Heart right ventricle (tissue), 16 donors: ENCODE data around the gene SUGCT. TPM values are rescaled to one million over a fixed set of nuclear protein-coding genes. Genes with fewer than 3 reads are reported as not detected.

Source experiments
- ATAC-seq, 8 donors: fragments of 200-7000 bp; cut with Tn5 transposase; one replicate each; pipeline ENCODE4 v1.9.1; 2020; ENCODE audit warnings: mild to moderate bottlenecking in 8 of 8, moderate library complexity in 8 of 8, moderate number of reproducible peaks in 1 of 8
- DNase-seq, 2 donors: peaks; one replicate each; pipeline ENCODE4 v3.0.0-alpha.2; 2020
- H3K27ac ChIP-seq, 10 donors: fragments of 200-600 bp; sonication (generic) in 2 of 10; one replicate each; pipeline versions ENCODE4 v1.5.0 to v1.8.0; 2020 to 2022; ENCODE audit warnings: mild to moderate bottlenecking in 3 of 10
- H3K27me3 ChIP-seq, 7 donors: fragments of 200-600 bp; one replicate each; pipeline ENCODE4 v1.8.0; 2021 to 2022; ENCODE audit warnings: mild to moderate bottlenecking in 2 of 7
- H3K36me3 ChIP-seq, 9 donors: fragments of 200-600 bp; sonication (generic) in 1 of 9; one replicate each; pipeline versions ENCODE4 v1.5.0 to v1.8.0; 2020 to 2022; ENCODE audit warnings: mild to moderate bottlenecking in 2 of 9
- H3K4me1 ChIP-seq, 9 donors: fragments of 200-600 bp; sonication (generic) in 1 of 9; one replicate each; pipeline versions ENCODE4 v1.5.0 to v1.8.0; 2020 to 2022; ENCODE audit warnings: mild to moderate bottlenecking in 4 of 9
- H3K4me3 ChIP-seq, 10 donors: fragments of 200-600 bp; sonication (generic) in 2 of 10; one replicate each; pipeline versions ENCODE4 v1.5.0 to v1.8.0; 2020 to 2022; ENCODE audit warnings: mild to moderate bottlenecking in 7 of 10, moderate library complexity in 2 of 10
- H3K9me3 ChIP-seq, 11 donors: fragments of 200-600 bp in 10 of 11; sonication (generic) in 2 of 11; one replicate each; pipeline versions ENCODE4 v1.5.0 to v1.8.0; 2013 to 2022; ENCODE audit warnings: mild to moderate bottlenecking in 2 of 11, control low read depth in 1 of 11, moderate library complexity in 1 of 11
- CTCF ChIP-seq, 9 donors: fragments of 200-600 bp; sonication (generic) in 2 of 9; IDR thresholded peaks; one replicate each; pipeline versions ENCODE4 v1.5.0 to v1.8.0; 2021 to 2022; ENCODE audit warnings: antibody characterized with exemption in 9 of 9, mild to moderate bottlenecking in 5 of 9, moderate library complexity in 1 of 9
- WGBS, 2 donors: extraction: QIAGEN DNeasy Blood & Tissue Kit; methylation state at CpG; one replicate each; pipeline ENCODE4 v1.1.7; 2013; ENCODE audit warnings: inconsistent platforms in 1 of 2; 5-methylcytosine and 5-hydroxymethylcytosine counted together
- intact Hi-C, 10 donors: fragments of 100-400 bp; cut with DNase I; formaldehyde crosslinking; loops; one replicate each; pipeline versions ENCODE4 v1.11.1 to v1.14.2; 2022
- polyA plus RNA-seq, 2 donors: library from polyadenylated mRNA; stranded (reverse); fragments of 200-250 nt; gene quantifications; one replicate each; pipeline ENCODE4 v1.2.3, GENCODE V29; 2013
- total RNA-seq, 10 donors: library from RNA; stranded (reverse); fragmentation: NEBNext Ultra II Directional in 3 of 10; extraction: Animal tissue kit (Norgen Biotek cat#: 25700) in 3 of 10; gene quantifications; one replicate each; pipeline versions ENCODE4 v1.2.1 to v1.2.4, GENCODE V29; 2021 to 2023
- donor health status: Arrhythmogenic right ventricular cardiomyopathy.
- donor health status: ischemic (EF 13 %, LVEDD 7.1; RV severe dilation, severe dysfunction).
- donor health status: healthy with polysubstance abuse.
- donor health status: DM: no; HTN: yes; CAD: no.
- donor health status: DM: no; HTN: no; CAD: no.
- donor health status: ischemic (EF 25% LVEDD 6.9; RV normal size, moderate dysfunction).
- donor health status: ischemic (EF 25% LVEDD 5.7; RV mildly dilated, moderate dysfunction).
- donor health status: healthy.
- donor health status: DM: yes; HTN: yes; CAD: no.
- donor health status: Ischemic cardiomyopathy.
- donor health status: ischemic (EF 35%, LVEDD 5.7; RV mildly dilated, moderate dysfunction).
- donor health status: nonischemic (EF 11% LVEDD 7.7; RV severe dilation, severe dysfunction).
- donor health status: DM: yes; HTN: yes; CAD: no.
- donor health status: PGD.
- donor health status: ischemic (EF 29% LVEDD 5.4; RV normal size, mild dysfunction).
- donor health status: nonischemic (EF 23%, LVEDD 6.1; RV moderate dilation, normal function).

SUGCT gene
- total and polyA plus RNA-seq, 12 donors, result 1.2 to 8.1 (median 6.1) TPM

GRCh38 chr7:40890088-40890692, 755.4 kb downstream of the SUGCT start:
- Histone ChIP-seq H3K36me3 (no peaks in the 10 kb centered on the region), H3K4me3 (no peak overlapping the region), H3K27me3 (no peaks in the 10 kb centered on the region), H3K9me3 (peaks cover 0 to 41% (median 19%) of the 10 kb centered on the region in 11 donors), H3K27ac (no peak overlapping the region), H3K4me1 (no peaks in the 10 kb centered on the region)
- intact Hi-C loops, result no loop called here
- ATAC-seq, result no peak
- no peak for TF ChIP-seq CTCF (IDR thresholded peaks at IDR 0.05)
- 97 to 98% methylated on average over 1 of the region's 1 CpG for WGBS, 2 donors
- DNase-seq, result no peak

GRCh38 chr7:40891232-40891631, 756.4 kb downstream of the SUGCT start:
- intact Hi-C loops, result no loop called here
- H3K36me3 ChIP-seq, result no peaks in the 10 kb centered on the region
- 94 to 96% methylated on average over 2 of the region's 2 CpGs for WGBS, 2 donors
- H3K4me1 ChIP-seq, result no peaks in the 10 kb centered on the region
- DNase-seq (no peak), ATAC-seq (no peak)
- H3K9me3 ChIP-seq, result peaks cover 0 to 50% (median 19%) of the 10 kb centered on the region in 11 donors
- H3K27me3 ChIP-seq, result no peaks in the 10 kb centered on the region
- no peak overlapping the region for H3K27ac ChIP-seq
- no peak for TF ChIP-seq CTCF (IDR thresholded peaks at IDR 0.05)
- H3K4me3 ChIP-seq, result no peak overlapping the region

GRCh38 chr7:40899151-40899550, 764.3 kb downstream of the SUGCT start:
- DNase-seq (no peak), ATAC-seq (no peak)
- 94% methylated on average over 15 of the region's 15 CpGs for WGBS, 2 donors
- no peak overlapping the region for H3K4me3 ChIP-seq
- no peak for TF ChIP-seq CTCF (IDR thresholded peaks at IDR 0.05)
- H3K27me3 ChIP-seq, result no peaks in the 10 kb centered on the region
- no peak overlapping the region for H3K27ac ChIP-seq
- peaks cover 0 to 38% (median 0%) of the 10 kb centered on the region in 11 donors for H3K9me3 ChIP-seq
- H3K4me1 ChIP-seq, result no peaks in the 10 kb centered on the region
- H3K36me3 ChIP-seq, result no peaks in the 10 kb centered on the region
- intact Hi-C loops, result no loop called here

- no peaks in the 10 kb centered on the region for H3K27me3 ChIP-seq
- DNase-seq (no peak), ATAC-seq (no peak)
- no peak for TF ChIP-seq CTCF (IDR thresholded peaks at IDR 0.05)
- intact Hi-C loops, result no loop called here
- H3K4me3 ChIP-seq, result no peak overlapping the region
- WGBS, 2 donors, result 84 to 86% methylated on average over 16 of the region's 16 CpGs
- H3K9me3 ChIP-seq, result peaks cover 0 to 33% (median 0%) of the 10 kb centered on the region in 11 donors
- H3K36me3 ChIP-seq, result no peaks in the 10 kb centered on the region
- H3K4me1 ChIP-seq, result no peaks in the 10 kb centered on the region
- H3K27ac ChIP-seq, result no peak overlapping the region
Observed at GRCh38 chr7:40899636-40900507, 765.1 kb downstream of the SUGCT start.
